Keratinocyte (primary cell): Measurements from ENCODE around the gene DENND6A.
"Not testable (repeated sequence)": the region's sequence is repeated elsewhere in the genome, so short reads cannot be mapped to it uniquely, and the experiment has no call there.

Experiments used
- CTCF ChIP-seq, 3 experiments: IDR thresholded peaks in 1 of 3; conservative IDR thresholded peaks in 1 of 3; optimal IDR thresholded peaks in 1 of 3; 2 replicates in 2 of 3; 3 replicates in 1 of 3; pipeline versions ENCODE3 to v1.5.1; 2011; ENCODE audit warnings: low read length in 3 of 3, mild to moderate bottlenecking in 3 of 3, moderate library complexity in 2 of 3, control low read depth in 1 of 3, inconsistent platforms in 1 of 3; ENCODE audit not compliant: insufficient read depth in 2 of 3; ENCODE audit errors: extremely low read depth in 1 of 3
- EZH2 ChIP-seq: IDR thresholded peaks from one replicate; pipeline ENCODE4 v1.6.1; 2012; ENCODE audit warnings: inconsistent platforms, mild to moderate bottlenecking, low read length, moderate library complexity

DNA sequence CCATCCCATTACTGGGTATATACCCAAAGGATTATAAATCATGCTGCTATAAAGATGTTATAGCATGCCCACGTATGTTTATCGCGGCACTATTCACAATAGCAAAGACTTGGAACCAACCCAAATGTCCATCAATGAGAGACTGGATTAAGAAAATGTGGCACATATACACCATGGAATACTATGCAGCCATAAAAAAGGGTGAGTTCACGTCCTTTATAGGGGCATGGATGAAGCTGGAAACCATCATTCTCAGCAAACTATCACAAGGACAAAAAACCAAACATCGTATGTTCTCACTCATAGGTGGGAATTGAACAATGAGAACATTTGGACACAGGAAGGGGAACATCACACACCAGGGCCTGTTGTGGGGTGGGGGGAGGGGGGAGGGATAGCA is 81.0 kb downstream of the DENND6A start:
- not testable (repeated sequence) for TF ChIP-seq CTCF (optimal IDR thresholded peaks at IDR 0.05 in 1 of 3, IDR thresholded peaks at IDR 0.05 in 1 of 3, conservative IDR thresholded peaks at IDR 0.05 in 1 of 3; ENCODE audit: extremely low read depth in 1 of 3, insufficient read depth in 2 of 3, low read length in 3 of 3); EZH2
